Measurements from ENCODE around the gene SYNJ2. TPM values are rescaled to one million over a fixed set of nuclear protein-coding genes. Genes with fewer than 3 reads are reported as not detected.

SYNJ2 gene
- total and polyA plus RNA-seq, 4 donors: 3.4 to 8.8 (median 4.8) TPM

DNA sequence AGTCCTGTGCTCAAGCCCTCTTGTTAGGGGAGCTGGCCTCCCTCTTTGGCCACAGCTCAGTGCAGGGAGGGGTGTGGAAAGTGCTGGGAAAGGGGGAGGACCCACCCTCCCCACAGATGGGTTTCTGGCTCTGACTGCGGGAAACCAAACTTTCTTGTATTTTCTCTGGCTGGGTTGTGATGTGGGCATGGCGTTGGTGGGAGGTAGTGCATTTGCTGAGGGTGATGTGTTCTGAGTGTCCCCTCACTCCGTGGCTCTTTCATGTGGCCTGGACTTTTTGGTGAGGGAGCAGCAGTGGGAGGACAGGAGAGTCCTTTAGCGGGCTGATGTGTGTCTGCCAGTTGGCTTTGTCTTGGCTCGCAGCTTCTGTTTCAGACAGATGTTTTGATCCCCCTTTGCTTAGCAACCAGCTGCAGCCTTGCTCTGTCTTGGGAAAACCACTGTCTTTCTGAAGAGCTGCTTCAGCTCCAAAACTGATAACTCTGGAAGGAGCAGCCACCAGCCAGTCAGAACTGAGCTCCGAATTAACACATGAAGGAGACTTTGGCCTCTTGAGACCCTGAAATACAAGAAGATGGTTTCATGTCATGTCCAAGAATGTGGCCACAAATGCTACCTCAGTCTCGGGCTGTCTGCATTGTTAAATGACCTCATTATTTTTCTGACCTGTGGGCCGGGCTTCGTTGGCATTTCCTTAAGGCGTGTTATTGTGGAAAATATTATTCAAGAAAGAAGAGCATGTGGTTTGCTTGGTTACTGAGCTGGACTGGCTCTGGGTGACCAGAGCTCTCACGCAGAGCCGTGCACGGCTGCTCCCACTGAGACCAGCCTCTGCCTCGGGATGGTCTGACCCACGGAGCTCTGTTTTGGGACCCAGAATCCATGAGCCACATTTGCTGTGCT is 21.5 kb downstream of the SYNJ2 start:
- peaks cover 9 to 37% (median 18%) of the 10 kb centered on the region in 5 donors for H3K4me1 ChIP-seq (ENCODE audit: control insufficient read depth in 5 of 5, insufficient read depth in 5 of 5, low read length in 5 of 5)
- TF ChIP-seq, protein P1, sequence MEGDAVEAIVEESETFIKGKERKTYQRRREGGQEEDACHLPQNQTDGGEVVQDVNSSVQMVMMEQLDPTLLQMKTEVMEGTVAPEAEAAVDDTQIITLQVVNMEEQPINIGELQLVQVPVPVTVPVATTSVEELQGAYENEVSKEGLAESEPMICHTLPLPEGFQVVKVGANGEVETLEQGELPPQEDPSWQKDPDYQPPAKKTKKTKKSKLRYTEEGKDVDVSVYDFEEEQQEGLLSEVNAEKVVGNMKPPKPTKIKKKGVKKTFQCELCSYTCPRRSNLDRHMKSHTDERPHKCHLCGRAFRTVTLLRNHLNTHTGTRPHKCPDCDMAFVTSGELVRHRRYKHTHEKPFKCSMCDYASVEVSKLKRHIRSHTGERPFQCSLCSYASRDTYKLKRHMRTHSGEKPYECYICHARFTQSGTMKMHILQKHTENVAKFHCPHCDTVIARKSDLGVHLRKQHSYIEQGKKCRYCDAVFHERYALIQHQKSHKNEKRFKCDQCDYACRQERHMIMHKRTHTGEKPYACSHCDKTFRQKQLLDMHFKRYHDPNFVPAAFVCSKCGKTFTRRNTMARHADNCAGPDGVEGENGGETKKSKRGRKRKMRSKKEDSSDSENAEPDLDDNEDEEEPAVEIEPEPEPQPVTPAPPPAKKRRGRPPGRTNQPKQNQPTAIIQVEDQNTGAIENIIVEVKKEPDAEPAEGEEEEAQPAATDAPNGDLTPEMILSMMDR (IDR thresholded peaks at IDR 0.05; ENCODE audit: control extremely low read depth, extremely low read depth): no peak
- no peaks in the 10 kb centered on the region for H3K27me3 ChIP-seq (ENCODE audit: control insufficient read depth in 3 of 3, insufficient read depth in 3 of 3, low read length in 2 of 3)
- peaks cover 0 to 5% (median 0%) of the 10 kb centered on the region in 4 donors for H3K9me3 ChIP-seq (ENCODE audit: control insufficient read depth in 4 of 4, insufficient read depth in 3 of 4, low read length in 3 of 4)
- ATAC-seq (ENCODE audit: insufficient read depth, low FRiP score) (peak; percentile 49), DNase-seq (peak; percentile 92 to 97 (median 96))
- peak overlapping the region; percentile 50 to 68 for H3K27ac ChIP-seq (ENCODE audit: low read depth in 1 of 2, low read length in 1 of 2)
- no peaks in the 10 kb centered on the region for H3K36me3 ChIP-seq (ENCODE audit: control insufficient read depth in 4 of 4, insufficient read depth in 4 of 4, low read length in 4 of 4)
- no peak overlapping the region for H3K4me3 ChIP-seq
- peak overlapping the region; percentile 41 to 63 for H3K9ac ChIP-seq (ENCODE audit: insufficient read depth in 1 of 2, low read length in 2 of 2)
- WGBS, 2 donors: 51 to 63% methylated on average over 15 of the region's 15 CpGs

DNA sequence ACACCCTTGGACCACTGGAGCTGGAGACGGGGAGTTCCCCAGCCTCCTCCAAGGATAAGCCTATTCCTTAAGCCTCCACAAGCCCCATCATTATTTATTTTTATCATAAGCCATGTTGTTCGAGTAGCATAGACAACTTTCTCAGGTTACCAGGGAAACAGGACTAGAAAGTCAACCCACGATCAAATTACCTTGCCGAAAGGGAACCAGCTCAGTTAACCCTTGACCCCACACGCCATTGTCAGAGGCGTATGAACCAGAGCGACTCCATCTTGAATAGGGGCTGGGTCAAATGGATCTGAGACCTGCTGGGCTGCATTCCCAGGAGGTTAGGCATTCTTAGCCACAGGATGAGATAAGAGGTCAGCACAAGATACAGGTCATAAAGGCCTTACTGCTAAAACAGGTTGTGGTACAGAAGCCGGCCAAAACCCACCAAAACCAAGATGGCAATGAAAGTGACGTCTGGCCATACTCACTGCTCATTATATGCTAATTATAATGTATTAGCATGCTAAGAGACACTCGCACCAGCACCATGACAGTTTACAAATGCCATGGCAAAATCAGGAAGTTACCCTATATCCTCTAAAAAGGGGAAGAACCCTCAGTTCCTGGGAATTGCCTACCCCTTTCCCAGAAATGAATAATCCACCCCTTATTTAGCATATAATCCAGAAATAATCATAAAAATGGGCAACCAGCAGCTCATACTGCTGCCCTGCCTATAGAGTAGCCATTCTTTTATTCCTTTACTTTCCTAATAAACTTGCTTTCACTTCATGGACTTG is 22.4 kb downstream of the SYNJ2 start:
- Histone ChIP-seq H3K4me1 (ENCODE audit: control insufficient read depth in 5 of 5, insufficient read depth in 5 of 5, low read length in 5 of 5) (peaks cover 12 to 46% (median 19%) of the 10 kb centered on the region in 5 donors), H3K27me3 (ENCODE audit: control insufficient read depth in 3 of 3, insufficient read depth in 3 of 3, low read length in 2 of 3) (no peaks in the 10 kb centered on the region), H3K27ac (ENCODE audit: low read depth in 1 of 2, low read length in 1 of 2) (peak overlapping the region; percentile 50 to 68), H3K36me3 (ENCODE audit: control insufficient read depth in 4 of 4, insufficient read depth in 4 of 4, low read length in 4 of 4) (no peaks in the 10 kb centered on the region), H3K9ac (ENCODE audit: insufficient read depth in 1 of 2, low read length in 2 of 2) (peak overlapping the region; percentile 19 to 43), H3K4me3 (no peak overlapping the region), H3K9me3 (ENCODE audit: control insufficient read depth in 4 of 4, insufficient read depth in 3 of 4, low read length in 3 of 4) (peaks cover 0 to 5% (median 0%) of the 10 kb centered on the region in 4 donors)
- WGBS, 2 donors: 76 to 81% methylated on average over 10 of the region's 10 CpGs
- TF ChIP-seq, protein P1 (IDR thresholded peaks at IDR 0.05; ENCODE audit: control extremely low read depth, extremely low read depth): no peak
- no peak for ATAC-seq (ENCODE audit: insufficient read depth, low FRiP score)
- DNase-seq: no peak

DNA sequence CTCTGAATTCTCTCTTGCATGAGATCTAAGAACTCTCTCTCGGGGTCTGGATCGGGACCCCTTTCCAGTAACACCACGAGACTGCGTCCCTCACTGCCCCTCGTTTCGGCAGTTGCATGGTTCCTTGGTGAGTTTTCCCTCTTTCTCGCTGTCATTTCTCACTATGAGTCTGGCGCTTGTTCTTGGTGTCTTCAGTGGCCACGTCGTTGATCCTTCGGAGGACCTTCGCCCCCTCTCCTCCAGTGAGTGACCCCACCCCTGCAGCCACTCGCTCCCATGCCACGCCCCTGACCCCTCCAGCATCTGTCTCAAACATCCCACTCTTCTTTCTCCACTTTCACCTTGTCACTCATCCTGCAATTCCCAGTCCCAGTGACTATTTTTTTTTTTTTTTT is 23.0 kb downstream of the SYNJ2 start:
- TF ChIP-seq, protein P1 (IDR thresholded peaks at IDR 0.05; ENCODE audit: control extremely low read depth, extremely low read depth): no peak
- H3K4me3 ChIP-seq: no peak overlapping the region
- no peak overlapping the region for H3K9ac ChIP-seq (ENCODE audit: insufficient read depth in 1 of 2, low read length in 2 of 2)
- no peak for DNase-seq
- H3K27me3 ChIP-seq (ENCODE audit: control insufficient read depth in 3 of 3, insufficient read depth in 3 of 3, low read length in 2 of 3): no peaks in the 10 kb centered on the region
- peaks cover 0 to 5% (median 0%) of the 10 kb centered on the region in 4 donors for H3K9me3 ChIP-seq (ENCODE audit: control insufficient read depth in 4 of 4, insufficient read depth in 3 of 4, low read length in 3 of 4)
- H3K4me1 ChIP-seq (ENCODE audit: control insufficient read depth in 5 of 5, insufficient read depth in 5 of 5, low read length in 5 of 5): peaks cover 18 to 49% (median 23%) of the 10 kb centered on the region in 5 donors
- H3K27ac ChIP-seq (ENCODE audit: low read depth in 1 of 2, low read length in 1 of 2): no peak overlapping the region
- H3K36me3 ChIP-seq (ENCODE audit: control insufficient read depth in 4 of 4, insufficient read depth in 4 of 4, low read length in 4 of 4): no peaks in the 10 kb centered on the region
- WGBS, 2 donors: 86 to 94% methylated on average over 14 of the region's 14 CpGs
- no peak for ATAC-seq (ENCODE audit: insufficient read depth, low FRiP score)

Data from lung (tissue), 12 donors.